ENCODE measurements around the gene LBR.
"Not testable (repeated sequence)": the region's sequence is repeated elsewhere in the genome, so short reads cannot be mapped to it uniquely, and the experiment has no call there.

LBR gene

DNA sequence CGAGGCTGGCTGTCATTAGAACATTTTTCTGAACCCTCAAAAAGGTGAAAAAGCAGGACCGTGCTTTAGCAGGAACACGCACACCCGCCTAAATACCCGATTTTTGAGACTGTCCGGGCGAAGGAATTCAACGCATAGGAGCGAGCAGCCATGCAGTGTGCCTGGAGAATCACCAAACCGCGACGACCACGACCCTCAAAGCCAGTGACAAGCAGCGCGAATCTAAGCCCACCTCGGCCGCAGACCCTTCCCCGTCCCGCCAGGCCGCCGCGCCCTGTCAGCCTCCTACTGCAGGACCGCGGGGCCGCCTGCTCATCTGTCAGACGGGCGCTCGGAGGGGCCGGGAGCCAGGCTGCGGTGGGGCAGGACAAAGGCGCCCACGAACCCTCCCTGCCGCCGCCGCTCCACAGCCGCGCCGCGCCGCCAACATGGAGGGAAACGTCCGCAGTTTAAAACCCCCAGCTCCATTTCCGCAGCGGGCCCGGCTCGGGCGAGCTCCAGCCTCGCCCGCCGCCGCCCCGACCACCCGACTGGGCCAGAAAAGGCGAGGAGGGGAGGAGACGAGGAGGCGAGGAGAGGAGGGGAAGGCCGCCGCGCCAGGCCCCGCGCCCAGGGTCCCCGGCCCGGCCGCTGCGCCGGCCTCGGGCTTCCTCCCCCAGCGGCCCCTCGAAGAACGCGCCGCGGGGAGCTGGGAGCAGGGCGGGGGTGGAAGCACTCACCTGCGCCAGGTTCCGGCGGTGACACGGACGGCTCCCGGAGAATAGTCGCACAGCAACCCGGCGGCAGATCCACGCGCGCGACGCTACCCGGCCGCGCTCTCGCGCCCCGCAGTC, at the start of gene LBR:
Gene LBR, minus strand, starts transcription at position 804 of the 833 bp plus-strand sequence. CDS start 3,963 bp downstream, outside the sequence.
- peak; percentile 73 for DNase-seq

DNA sequence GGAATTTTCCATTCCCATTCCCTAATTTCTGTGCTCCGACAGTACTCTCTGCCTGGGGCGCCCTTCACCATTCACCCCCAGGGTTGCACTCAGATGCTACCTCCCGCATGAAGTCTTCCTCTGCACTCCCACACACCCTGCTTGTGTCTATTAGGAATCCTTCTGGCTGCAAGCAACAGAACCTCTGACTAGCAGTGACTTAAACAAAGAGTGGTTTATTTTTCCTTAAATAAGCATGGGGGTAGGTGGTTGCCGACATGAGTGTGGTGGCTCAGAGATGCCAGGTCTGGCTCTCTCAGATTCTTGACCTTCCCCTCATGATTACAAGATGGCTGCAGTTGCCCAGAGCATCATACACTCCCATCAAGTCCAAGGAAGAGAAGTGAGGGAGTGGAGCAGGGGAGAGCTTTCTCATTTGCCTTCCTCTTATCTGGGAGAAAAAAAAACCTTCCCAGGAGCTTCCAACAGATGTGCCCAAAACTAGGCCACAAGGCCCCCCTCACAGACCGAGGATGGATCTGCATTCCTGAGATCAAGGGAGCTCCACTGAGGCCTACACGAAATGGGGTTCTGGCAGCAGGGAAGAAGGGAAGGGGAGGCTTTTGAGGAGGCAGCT, 49.6 kb upstream of the LBR start:
- no peak for DNase-seq

DNA sequence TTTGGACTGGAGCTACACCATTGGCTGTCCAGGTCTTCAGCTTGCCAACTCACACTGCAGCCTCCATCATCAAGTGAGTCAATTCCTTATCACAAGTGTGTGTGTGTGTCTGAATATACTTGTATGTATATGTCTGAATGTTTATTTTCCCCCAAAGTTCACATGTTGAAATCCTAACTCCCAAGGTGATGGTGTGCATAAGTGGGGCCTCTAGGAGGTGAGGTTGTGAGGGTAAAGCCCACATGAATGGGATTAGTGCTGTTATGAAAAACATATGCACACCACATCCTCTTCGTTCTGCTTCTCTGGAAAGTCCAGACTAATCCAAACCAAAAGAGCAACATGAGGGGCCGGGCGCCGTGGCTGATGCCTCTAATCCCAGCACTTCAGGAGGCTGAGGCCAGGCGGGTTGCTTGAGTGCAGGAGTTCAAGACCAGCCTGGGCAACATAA, 48.7 kb upstream of the LBR start:
- DNase-seq: no peak

GRCh38 chr1:225476100-225476511, 48.3 kb upstream of the LBR start:
- no peak for DNase-seq

- DNase-seq: peak; percentile 94
Observed at GRCh38 chr1:225474986-225475820, 47.4 kb upstream of the LBR start.

DNA sequence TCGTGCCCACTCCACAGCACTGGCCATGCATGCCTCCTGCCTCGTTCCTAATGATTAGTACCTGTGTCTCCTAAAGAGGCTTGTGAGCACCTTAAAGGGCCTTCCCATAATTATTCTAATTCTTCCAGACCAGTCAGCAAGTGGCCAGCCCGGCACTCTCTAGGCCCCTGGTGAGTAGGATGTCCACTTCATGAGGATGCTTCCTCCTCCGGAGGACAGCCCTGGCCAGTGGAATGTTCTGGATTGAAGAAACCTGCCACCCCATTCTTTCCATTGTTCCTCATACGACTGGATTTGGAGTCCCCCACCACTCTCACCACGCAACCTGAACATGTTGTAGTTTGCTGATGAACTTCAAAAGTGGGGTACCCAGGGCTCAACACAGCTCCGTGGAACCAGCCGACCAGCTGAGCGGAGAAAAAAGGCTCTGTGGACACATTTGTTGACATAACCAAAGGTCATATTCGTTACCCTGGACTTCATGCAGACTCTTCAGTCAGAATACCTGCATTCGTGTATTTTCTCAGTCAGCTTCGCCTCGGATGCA, 46.7 kb upstream of the LBR start:
- DNase-seq: no peak

- DNase-seq: not testable (repeated sequence)
Observed at GRCh38 chr1:225473676-225474438, 46.0 kb upstream of the LBR start.

DNA sequence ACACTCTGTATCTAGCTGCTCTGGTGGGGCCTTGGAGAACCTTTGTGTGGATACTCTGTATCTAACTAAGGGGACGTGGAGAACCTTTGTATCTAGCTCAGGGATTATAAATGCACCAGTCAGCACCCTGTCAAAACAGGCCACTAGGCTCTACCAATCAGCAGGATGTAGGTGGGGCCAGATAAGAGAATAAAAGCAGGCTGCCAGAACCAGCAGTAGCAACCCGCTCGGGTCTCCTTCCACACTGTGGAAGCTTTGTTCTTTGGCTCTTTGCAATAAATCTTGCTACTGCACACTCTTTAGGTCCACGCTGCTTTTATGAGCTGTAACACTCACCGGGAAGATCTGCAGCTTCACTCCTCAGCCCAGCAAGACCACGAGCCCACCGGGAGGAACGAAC, 45.4 kb upstream of the LBR start:
- DNase-seq: not testable (repeated sequence)

GRCh38 chr1:225471453-225472301, 43.8 kb upstream of the LBR start:
- no peak for DNase-seq

GRCh38 chr1:225471109-225471452, 43.2 kb upstream of the LBR start:
- no peak for DNase-seq

- no peak for DNase-seq
Observed at GRCh38 chr1:225470211-225471108, 42.6 kb upstream of the LBR start.

GRCh38 chr1:225469051-225469450, 41.2 kb upstream of the LBR start:
- no peak for DNase-seq

DNA sequence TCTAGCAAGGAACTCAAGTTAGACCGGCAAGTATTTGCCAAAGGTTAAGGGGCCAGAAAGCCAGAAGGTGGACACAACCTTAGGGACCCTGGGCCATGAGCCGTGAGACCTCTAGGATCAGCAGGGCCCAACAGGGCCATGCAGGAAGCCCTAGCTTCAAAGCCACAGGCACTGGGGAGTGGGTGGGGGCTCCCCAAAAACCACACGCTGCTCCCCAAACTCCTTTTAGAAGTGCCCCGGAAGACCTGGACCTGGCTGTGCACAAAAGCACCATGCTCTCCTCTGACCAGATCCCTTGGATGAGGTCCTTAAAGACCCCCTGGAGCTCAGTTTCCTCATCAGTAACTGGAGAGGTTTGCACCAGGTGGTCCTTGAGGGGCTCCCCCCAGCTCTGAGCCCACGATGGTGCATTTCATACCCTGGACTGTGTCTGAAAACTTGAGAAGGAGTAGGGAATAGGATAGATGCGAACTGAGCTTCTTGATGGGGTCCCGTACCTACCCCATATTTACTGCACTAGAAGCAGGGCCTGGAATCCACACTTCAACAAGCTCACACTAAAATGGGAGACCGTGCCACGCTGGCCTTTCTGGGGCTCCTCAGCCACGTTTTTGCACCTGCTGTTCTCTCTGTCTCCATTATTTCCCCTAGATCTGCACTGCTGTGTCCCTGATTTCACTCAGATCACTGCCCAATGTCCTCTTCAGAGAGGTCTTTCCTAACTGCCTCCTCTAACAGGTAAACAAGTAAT, 40.6 kb upstream of the LBR start:
- peak; percentile 53 for DNase-seq

DNA sequence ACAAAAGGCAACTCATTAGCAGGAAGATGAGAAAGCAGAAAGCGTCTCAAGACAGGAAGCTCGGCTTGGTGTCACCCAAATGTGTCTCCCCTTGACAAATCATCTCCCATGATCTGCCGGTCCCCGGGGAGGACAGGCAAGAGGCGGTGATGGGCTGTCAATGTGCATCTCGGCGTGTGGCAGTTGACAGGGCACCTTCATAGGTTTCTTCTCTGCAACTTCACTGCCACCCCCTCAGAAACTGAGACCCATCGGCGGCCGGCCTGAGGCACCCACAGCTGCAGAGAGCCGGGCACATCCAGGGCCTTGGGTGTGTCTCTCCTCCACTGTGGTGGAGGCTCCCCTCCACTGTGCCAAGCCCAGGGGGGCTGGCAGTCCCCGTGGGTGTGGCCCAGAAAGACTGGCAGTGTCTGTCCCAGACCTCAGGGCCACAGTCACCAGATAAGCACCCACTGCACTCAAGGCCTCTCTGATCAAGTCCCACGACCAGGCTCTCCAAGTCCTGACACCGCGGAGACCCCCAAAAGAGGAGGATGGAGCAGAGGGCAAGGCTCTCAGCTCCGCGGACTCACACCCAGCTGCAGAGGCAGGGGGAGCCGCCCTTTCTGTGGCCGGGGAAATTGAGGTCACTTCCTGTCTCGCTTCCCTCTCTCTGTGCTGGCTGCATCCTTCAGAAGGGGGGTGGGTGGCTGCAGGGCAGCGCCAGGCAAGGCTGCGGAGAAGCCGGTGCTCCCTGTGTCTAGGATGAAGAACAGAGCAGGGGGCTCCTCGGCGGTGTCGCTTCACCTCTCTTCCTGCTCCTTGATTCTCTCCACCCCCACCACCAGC, 39.6 kb upstream of the LBR start:
- DNase-seq: peak; percentile 88

DNA sequence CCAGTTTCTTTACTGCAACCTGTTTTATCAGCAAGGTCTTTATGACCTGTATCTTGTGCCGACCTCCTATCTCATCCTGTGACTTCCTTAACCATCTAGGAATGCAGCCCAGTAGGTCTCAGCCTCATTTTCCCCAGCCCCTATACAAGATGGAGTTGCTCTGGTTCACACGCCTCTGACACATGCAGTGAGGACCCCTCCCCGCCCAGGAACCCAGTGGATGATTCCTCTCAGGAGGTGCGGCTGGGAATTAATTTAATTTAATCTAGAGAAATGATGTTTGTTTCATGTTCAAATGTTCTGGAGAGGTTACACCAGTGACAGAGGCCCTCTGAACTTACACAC, 39.0 kb upstream of the LBR start:
- no peak for DNase-seq

DNA sequence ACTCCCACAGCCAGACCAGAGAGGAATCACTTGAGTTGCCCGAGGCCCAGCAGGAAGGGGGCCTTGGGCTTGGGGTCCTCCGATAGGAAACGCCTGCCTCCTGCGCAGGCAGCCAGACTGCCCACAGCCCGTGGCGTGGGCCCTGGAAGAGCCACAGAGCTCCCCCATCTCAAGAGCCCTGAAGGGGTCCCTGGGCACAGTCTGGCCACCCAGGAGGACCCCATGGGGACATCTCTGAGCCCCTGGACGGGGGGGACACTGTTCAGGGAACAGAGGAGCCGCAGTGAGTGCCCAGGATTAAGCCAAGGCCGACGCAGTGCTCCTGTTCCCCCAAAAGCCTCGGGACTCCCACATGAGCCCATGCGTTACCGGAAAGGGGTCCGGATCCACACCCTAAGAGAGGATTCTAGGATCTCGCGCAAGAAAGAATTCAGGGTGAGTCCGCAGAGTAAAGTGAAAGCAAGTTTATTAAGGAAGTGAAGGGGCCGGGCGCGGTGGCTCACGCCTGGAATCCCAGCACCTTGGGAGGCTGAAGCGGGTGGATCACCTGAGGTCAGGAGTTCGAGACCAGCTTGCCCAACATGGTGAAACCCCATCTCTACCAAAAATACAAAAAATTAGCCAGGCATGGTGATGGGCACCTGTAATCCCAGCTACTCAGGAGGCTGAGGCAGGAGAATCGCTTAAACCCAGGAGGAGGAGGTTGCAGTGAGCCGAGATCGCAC, 38.1 kb upstream of the LBR start:
- no peak for DNase-seq

GRCh38 chr1:225464851-225465792, 37.3 kb upstream of the LBR start:
- no peak for DNase-seq
